Fibroblast of the aortic adventitia (primary cell): ENCODE data around the gene THG1L. TPM values are rescaled to one million over a fixed set of nuclear protein-coding genes. Genes with fewer than 3 reads are reported as not detected.

Experiments used
- DNase-seq: peaks from one replicate; pipeline ENCODE4 v3.0.0-alpha.2; 2010; ENCODE audit warnings: low read depth
- H3K4me3 ChIP-seq: 2 replicates; pipeline ENCODE4 v1.5.1; 2011; ENCODE audit warnings: low read depth, mild to moderate bottlenecking, control low read depth, low read length, moderate library complexity
- total RNA-seq: library from RNA; depleted of rRNA; stranded (reverse); fragments of >200 nt; gene quantifications from 2 replicates; pipeline ENCODE4 v1.2.3, GENCODE V29; 2012; ENCODE audit warnings: low replicate concordance
- TF ChIP-seq, protein P1 (sequence below): IDR thresholded peaks from 2 replicates; pipeline ENCODE4 v1.5.1; 2011; ENCODE audit warnings: mild to moderate bottlenecking, low read length, control low read depth, inconsistent platforms; ENCODE audit not compliant: insufficient read depth

The THG1L gene
- total RNA-seq, 1 donor: 18.2 TPM

DNA sequence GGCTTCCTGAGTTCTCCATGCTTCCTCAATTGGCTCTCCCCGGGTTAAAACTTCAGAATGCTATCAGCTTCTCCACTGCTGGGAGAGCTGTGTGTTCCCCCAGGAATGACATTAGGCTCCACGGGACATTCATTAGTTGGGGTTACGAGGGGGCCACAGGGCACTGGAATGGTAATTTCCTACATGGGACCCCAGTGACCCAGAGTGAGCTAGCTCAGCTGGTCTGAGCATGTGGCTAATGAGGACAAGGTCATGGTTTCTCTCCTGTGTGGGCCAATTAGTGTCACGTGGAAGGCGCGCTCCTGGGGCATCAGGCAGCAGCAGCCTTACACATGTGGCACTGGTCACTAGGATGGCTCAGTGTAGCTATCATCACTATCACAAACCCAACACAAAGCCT is 33.3 kb downstream of the THG1L start:
- H3K4me3 ChIP-seq: no peak overlapping the region
- TF ChIP-seq, protein P1, sequence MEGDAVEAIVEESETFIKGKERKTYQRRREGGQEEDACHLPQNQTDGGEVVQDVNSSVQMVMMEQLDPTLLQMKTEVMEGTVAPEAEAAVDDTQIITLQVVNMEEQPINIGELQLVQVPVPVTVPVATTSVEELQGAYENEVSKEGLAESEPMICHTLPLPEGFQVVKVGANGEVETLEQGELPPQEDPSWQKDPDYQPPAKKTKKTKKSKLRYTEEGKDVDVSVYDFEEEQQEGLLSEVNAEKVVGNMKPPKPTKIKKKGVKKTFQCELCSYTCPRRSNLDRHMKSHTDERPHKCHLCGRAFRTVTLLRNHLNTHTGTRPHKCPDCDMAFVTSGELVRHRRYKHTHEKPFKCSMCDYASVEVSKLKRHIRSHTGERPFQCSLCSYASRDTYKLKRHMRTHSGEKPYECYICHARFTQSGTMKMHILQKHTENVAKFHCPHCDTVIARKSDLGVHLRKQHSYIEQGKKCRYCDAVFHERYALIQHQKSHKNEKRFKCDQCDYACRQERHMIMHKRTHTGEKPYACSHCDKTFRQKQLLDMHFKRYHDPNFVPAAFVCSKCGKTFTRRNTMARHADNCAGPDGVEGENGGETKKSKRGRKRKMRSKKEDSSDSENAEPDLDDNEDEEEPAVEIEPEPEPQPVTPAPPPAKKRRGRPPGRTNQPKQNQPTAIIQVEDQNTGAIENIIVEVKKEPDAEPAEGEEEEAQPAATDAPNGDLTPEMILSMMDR: no peak

DNA sequence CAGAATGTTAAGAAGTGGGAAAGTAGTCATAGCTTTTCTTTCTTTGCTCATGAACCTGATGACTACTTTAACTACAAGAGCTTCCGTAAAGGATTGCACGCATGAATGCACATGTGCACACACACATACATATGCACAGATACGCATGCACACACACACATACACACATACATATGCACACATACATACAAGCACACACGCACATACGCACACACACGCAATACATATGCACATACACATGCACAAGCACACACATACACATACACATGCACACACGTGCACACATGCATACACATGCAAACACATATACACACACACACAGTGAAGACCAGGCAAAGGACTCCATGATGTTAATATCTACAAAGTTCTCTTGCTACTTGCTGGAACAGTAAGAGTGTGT is 35.2 kb downstream of the THG1L start:
- no peak overlapping the region for H3K4me3 ChIP-seq
- no peak for DNase-seq
- TF ChIP-seq, protein P1: no peak

More for the DNA sequence above, 33.3 kb downstream of the THG1L start:
- DNase-seq: no peak

DNA sequence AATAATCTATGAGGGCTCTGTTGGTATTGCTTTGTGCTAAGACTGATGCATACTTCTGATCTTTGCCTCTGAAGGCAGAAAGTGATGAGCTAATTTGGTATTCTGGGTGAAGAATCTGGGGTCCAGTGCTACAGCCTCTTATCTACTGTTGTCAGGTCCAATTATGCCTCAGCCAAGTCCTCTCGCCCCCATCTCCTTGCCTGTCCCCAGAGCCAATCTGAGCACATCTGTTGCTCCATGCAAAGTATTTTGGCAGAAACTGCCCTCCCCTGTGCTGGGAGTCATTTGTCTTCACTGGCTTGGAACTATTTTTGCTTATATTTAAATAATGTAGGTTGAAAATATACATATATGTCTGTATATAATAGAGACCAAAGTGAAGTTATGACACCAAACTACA is 35.7 kb downstream of the THG1L start:
- TF ChIP-seq, protein P1: no peak
- H3K4me3 ChIP-seq: no peak overlapping the region
- DNase-seq: no peak

DNA sequence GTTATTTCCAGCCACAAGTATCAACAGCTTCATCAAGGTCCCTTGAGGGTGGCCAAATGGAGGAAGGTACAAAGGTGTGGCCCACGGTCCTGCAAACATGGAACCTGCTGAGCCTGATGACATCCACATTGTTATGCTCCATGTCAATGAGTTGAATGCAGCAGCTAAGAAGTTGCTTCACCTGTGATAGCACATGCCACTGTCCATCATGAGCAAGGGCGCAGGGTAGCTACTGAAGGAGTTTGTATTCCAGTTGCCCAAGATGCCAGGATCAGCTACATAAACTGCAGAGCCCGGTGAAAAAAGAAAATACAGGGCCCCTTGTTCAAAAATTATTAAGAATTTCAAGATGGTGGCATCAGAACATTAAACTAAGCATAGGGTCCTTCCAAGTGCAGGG is 36.5 kb downstream of the THG1L start:
- no peak overlapping the region for H3K4me3 ChIP-seq
- TF ChIP-seq, protein P1: no peak
- no peak for DNase-seq

DNA sequence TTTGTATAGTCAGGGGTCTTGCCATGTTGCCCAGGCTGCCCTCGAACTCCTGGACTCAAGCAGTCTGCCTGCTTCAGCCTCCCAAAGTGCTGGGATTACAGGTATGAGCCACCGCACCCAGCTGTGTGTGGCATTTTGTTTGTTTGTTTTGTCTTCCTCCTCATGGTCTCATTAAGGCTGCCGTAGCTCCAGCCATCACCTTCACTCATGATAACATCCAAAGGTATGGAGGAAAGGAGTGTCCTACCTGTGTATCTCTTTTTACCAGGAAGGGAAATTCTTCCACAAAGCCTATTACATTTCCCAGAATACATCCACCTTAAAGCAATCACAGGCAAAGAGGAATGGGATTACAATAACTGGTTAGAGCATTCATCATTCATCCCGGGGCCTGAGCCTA is 39.4 kb downstream of the THG1L start:
- no peak for DNase-seq
- no peak overlapping the region for H3K4me3 ChIP-seq
- TF ChIP-seq, protein P1: no peak

DNA sequence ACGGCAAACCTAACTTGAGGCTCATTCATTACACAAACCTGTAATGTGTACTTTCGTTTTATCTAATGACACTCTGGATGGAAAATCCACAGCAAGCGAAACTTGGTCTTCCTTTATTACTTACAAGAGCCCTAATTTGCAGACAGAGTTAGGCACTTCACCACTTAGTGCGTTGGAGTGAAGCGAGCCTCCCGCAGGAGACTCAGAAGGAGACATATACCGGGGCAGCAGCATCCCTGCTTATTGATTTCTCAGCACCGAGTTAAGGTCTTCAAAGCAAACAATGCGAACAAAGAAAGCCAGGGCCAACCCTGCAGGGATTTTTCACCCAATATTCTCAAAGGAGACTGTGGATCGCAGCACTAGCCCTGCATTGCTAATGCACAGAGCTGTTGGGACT is 40.9 kb downstream of the THG1L start:
- TF ChIP-seq, protein P1: no peak
- no peak for DNase-seq
- no peak overlapping the region for H3K4me3 ChIP-seq

DNA sequence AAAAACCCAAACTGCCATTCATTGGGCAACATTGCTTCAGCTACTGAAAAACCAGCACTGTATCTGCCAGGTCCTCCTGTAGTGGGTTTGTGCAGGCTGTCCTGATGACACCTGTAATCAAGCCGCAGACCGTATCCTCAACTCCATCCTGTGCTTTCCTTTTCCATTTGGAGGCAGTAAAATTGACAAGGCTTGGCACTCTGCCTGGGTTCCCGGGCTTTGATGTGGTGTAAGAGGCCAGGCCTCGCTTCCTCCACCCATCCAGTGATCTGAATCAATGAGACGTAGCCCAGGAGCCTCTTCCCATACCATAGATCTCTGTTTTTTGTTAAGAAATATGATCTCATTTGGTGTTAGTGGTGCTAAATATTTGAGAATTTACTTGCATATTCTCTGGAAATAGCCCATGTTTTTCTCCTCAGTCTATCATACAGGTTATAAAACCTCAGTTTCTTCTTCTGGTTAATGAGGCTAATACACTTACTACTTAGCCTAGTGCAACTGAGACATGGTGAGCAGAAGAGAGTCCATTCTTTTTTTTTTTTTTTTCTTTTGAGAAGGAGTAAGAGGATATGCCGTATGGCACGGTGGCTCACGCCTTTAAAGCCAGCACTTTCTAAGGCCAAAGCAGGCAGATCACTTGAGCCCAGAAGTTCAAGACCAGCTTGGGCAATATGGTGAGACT is 47.0 kb downstream of the THG1L start:
- TF ChIP-seq, protein P1: no peak
- no peak overlapping the region for H3K4me3 ChIP-seq
- peak; percentile 33 for DNase-seq
